GM18511 (cell line): ENCODE results near the gene SLC35E2B.

ENCODE experiments used
- ATAC-seq: cut with Tn5 transposase; IDR thresholded peaks from one replicate; pipeline ENCODE4 v1.9.1; 2021; ENCODE audit warnings: mild to moderate bottlenecking, moderate library complexity; ENCODE audit not compliant: unreplicated experiment

The SLC35E2B gene

GRCh38 chr1:1615256-1616044, 77.1 kb downstream of the SLC35E2B start, which contains the start of gene MIB2:
MIB2 (plus strand) TSS chr1:1615500; CDS start chr1:1623453, 7,953 bp downstream.
- peak; percentile 85 for ATAC-seq

DNA sequence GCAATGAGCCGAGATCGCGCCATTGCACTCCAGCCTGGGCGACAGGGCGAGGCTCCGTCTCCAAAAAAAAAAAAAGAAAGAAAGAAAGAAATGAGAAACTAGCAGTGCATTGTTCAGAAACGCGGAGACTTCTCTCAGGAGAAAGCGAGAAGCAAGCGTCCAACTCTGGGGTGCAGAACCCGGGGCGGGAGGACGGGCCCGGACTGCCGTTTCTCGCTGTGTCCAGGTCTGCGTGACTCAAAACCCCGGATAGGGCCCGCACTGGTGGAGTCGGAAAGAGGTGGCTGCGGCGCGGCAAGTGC, 77.7 kb downstream of the SLC35E2B start:
- ATAC-seq, result no peak

- no peak for ATAC-seq
These were observed 78.2 kb downstream of the SLC35E2B start for GRCh38 chr1:1614204-1614953.

DNA sequence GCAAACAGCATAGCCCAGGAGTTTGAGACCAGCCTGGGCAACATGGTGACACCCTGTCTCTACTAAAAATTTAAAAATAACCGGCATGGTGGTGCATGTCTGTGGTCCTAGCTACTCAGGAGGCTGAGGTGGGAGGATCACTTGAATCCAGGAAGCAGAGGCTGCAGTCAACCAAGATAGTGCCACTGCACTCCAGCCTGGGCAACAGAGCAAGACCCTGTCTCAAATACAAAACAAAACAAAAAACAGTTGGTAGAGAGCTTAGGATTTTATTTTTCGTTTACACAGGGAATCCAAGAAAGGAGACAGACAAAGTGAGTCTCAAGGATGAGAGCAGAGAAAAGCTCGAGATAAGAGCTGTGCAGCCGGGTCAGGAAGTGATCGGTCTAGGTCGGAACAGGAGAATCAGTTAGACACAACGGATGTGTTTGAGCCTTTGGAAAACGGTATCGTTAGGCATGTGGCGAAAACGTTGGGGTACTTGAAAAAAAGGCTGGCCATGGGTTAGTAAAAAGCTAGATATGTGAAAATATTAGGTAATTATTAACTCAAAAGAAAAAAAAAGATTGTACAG, 79.0 kb downstream of the SLC35E2B start:
- no peak for ATAC-seq

GRCh38 chr1:1612104-1612400, 80.5 kb downstream of the SLC35E2B start:
- no peak for ATAC-seq

- ATAC-seq, result no peak
These were observed 81.8 kb downstream of the SLC35E2B start for GRCh38 chr1:1610796-1611195.

GRCh38 chr1:1609822-1610485, 82.6 kb downstream of the SLC35E2B start:
- ATAC-seq, result no peak
